Measurements from ENCODE around the gene APLP1.
"Not testable (repeated sequence)": the region's sequence is repeated elsewhere in the genome, so short reads cannot be mapped to it uniquely, and the experiment has no call there.

The APLP1 gene

GRCh38 chr19:35885904-35886303 is 17.5 kb downstream of the APLP1 start:
- no peak for DNase-seq

DNA sequence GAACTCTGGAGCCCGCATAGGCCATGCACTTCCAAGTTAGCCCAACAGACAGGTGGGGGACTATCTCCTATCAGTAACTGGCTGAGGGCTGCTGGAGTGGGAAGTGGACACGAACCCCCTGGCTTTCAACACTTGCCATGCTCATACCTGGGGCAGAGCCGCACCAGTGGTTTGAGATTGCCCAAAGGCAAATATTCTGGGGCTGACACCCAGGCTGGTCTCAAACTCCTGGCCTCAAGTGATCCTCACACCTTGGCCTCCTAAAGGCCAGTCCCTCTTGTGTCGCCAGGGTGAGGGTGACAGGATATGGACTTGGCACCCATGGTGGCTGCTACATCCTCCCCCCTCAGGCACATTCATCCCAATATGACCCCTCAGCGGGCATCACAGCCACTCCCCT is 18.8 kb downstream of the APLP1 start:
- no peak for DNase-seq

DNA sequence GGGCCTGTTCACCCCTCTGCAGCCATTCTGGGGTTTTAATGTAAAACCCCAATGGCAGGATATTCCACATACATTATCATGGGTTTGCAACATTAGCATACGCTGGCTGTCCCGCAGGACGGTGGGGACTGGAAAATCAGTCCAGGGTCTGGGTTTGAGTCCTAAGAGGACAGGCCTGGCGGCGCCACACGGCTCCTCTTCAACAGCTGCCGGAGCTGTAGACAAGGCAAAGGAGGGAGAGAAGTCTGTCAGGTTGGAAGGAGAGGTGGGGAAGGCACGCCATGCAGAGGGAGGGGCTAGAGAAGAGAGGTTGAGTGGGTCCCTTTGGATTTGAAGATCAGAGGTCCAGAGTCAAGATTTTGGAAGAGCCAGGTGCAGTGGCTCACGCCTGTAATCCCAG is 20.0 kb downstream of the APLP1 start:
- no peak for DNase-seq

GRCh38 chr19:35889370-35890112 is 21.2 kb downstream of the APLP1 start:
- DNase-seq = no peak

DNA sequence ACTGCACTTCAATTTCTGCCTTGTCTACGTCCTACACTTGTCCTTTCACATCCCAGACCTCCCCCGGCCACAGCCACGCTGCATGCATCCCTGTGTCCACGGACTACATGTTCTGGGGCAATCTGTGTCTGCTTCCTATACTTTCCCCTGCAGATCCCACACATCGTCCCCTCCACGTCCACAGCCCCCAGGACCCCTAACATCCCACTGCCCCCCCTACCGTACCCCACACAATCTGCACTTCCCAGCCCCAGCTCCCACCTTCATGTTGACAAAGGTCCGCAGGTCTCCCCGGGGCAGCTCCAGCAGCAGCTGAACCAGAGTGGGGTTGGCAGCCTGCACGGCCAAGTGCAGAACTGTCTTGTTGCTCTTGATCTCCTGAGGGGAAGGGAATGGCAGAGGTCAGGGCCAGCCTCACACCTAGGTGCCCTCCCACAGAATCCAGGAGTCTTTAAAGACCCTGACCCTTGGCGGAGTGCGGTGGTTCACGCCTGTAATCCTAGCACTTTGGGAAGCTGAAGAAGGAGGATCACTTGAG is 21.8 kb downstream of the APLP1 start:
- no peak for DNase-seq

GRCh38 chr19:35891819-35892218 is 23.4 kb downstream of the APLP1 start:
- DNase-seq = not testable (repeated sequence)

- DNase-seq = no peak
Observed at GRCh38 chr19:35894342-35894741, 26.0 kb downstream of the APLP1 start.

DNA sequence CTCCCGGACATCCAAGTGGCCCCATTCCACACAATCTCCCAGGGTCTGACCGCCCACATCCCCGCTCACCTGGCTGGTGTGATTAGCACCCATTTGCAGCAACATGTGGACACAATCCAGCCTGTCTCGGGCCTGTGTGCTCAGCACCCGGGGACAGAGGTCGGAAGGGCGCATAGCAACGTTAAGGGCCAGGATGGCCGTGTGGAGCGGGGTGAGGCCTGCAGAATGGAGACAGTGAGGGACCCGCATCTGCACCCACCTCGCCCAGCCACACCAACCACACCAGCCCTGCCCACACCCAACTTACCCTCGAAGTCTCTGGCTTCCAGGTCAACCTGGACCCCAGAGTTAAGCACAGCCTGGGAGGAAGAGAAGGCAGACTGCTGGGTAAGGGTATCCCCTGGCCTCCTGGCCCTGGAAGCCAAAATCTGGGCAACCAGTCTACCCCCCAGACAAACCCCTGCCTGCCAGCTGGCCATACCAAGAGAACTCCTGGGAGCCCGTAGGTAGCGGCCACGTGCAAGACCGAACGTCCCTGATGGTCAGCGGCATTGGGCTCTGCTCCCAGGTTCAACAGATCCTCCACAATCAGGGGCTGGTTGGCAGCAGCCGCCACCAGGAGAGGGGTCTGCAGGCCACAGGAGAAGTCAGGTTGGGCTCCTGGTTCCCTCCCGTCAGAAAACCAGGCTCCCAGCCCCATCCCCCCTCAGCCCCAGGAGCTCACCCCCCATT is 27.7 kb downstream of the APLP1 start:
- no peak for DNase-seq

- no peak for DNase-seq
Observed at GRCh38 chr19:35896643-35897040, 28.3 kb downstream of the APLP1 start.

DNA sequence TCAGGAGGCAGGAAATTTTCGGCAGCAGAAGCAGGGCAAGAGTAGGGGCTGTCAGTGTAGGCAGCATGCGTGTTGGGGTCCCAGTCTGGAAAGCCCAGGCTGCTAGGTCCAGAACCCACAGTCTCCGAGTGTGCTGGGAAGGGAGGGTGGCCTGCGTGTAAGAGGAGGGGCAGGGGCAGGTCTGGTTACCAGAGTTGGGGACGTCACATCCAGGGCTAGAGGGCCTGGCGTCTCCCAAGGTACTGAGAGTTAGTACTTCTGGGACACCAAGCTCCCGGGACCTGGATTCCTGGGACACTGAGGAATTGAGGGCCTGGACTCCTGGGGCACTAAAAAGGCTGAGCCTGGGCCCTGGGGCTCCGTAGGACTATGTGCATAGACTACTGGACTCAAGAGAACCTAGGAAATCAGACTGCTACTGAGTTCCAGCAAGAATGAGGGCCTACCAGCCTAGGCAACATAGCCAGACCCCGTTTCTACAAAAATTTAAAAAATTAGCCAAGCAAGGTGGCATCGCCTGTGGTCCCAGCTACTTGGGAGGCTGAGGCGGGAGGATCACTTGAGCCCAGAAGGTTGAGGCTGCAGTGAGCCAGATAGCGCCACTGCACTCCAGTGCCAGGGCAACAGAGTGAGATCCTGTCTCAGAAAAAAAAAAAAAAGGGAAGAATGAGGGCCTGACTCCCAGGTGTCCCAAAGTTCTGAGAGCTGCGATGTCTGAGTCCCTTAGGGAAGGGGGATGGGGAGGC is 29.5 kb downstream of the APLP1 start:
- no peak for DNase-seq

GRCh38 chr19:35898499-35898809 is 30.1 kb downstream of the APLP1 start:
- no peak for DNase-seq

DNA sequence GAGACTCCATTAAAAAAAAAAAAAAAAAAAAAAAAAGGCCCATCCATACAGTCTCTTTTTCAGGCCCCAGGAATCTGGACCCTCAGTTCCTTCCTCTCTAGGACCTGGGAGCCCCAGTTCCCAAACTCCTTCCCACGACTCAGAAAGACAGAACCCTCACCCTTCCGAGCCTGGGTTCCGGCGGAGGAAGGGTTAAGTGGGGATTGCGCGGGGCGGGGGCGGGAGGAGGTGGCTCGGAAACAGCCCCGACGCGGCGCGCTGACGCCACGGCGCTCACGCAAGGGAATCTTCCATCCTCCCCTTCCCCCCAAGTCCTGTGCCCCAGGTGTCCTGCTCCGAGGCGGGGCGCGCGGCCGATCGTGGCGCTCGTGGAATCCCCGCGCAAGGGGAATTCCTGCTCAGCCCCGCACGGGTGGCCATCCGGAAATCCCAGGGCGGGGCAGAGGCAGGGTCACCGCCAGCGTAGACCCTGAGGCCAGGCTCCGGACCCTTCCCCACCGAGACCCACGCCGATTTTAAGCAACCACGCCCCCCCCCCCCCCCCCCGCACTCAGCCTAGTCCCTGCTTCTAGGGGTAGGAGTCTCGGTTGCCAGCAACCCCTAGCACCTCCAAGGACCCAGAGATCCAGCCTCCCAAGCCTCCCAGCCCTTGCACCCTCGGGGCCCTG is 31.3 kb downstream of the APLP1 start:
- peak; percentile 58 to 84 for DNase-seq

DNA sequence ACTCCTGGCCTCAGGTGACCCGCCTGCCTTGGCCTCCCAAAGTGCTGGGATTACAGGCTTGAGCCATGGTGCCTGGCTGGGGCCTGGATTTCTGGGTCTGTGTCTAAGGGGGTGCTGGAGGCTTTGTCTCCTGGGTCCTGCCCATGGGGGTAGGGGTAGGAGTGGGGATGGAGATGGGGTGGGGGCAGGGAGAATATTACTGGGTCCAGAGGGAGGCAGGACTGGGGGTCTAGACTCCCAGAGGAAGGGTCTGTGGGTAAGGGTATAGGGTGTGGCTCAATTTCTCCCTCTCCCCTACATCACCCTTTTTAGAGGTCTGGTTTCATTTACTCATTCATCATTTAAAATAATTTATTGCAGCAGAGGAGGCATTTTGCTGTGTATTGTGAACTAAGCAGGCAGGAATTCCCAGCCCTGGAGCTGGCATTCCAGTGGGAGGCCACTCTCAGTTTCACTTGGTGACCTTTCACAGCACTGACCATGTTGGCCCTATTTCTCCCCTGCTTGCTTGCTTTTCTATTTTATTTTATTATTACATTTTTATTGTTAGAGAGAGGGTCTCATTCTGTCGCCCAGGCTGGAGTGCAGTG is 32.8 kb downstream of the APLP1 start:
- no peak for DNase-seq

- DNase-seq = no peak
Observed at GRCh38 chr19:35901854-35902661, 33.7 kb downstream of the APLP1 start, which contains the start of gene HCST. HCST (plus strand) TSS chr19:35902529; CDS start chr19:35902594, 65 bp downstream.

- DNase-seq = no peak
Observed at GRCh38 chr19:35902870-35903475, 34.6 kb downstream of the APLP1 start.

- DNase-seq = no peak
Observed at GRCh38 chr19:35903550-35904179, 35.3 kb downstream of the APLP1 start.

DNA sequence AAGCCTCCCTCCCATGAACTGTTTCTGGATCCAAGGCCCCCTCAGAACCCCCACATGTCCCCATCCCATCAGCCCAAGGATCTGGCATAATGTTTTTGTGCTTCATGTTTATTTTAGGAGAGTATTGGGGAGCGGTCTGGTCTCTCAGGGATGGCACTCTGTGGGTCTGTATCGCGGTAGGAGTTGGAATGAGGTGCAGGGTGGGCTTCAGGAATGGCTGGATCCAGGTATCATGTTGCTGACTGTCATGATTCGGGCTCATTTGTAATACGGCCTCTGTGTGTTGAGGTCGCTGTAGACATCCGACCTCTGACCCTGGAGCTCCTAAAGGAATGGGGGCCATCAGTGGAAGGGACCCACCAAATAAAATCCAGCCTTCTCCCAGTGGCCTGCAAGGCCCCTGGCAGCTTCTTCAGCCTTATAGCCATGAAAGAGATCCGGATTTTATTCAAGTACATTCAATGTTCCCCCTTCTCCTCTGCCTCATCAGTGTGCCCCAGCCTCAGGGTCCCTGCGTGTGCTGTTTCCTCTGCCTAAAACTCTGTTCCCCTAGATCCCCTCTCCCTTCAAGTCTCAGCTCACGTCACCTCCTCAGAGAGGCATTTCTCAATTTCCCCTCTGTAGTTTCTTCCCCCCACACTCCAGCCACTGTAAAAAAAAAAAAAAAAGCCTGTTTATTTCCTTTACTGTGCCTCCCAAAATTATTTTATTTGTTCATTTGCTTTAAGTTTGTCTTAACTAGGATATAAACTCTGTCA is 36.1 kb downstream of the APLP1 start:
- no peak for DNase-seq

DNA sequence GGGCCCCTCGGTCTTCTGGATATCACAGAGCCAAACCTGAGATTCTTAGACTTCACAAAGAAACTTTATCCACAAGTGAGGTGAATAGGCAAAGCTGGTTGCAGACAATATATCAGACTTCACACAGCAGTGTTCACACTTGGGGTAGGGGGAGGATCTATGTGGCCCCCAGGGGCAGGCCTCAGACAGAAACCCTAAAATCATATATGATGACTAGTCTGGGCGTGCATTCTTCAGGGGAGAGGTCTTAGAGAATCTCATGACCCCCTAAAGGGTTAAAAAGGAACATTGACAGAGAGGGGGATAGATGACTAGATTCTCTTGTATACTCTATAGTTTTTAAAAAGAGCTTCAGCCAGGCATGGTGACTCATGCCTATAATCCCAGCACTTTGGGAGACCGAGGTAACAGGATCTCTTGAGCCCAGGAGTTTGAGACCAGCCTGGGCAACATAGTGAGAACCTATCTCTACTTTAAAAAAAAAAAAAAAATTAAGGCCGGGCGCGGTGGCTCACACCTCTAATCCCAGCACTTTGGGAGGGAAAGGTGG is 36.9 kb downstream of the APLP1 start:
- DNase-seq = no peak

DNA sequence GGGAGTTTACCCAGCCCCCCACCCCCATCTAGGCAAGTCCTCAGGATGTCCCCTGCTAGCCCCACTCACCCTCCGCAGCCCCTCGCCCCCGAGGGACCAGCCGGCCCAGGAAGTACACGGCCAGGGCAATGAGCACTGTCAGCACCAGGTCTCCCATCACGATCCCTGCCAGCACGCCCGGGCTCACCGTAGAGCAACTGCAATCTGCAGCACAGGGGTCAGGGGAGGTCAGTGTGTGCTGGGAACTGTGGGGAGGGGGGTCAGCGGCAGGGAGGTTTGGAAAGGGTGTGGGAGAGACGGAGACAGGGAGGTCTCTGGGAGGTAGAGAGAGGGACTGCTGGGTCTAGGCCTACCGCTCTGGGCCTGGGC is 39.0 kb downstream of the APLP1 start:
- no peak for DNase-seq

GRCh38 chr19:35908010-35908441 is 39.7 kb downstream of the APLP1 start, which contains the start of gene TYROBP:
TYROBP (minus strand) TSS chr19:35908295; CDS start chr19:35908228, 67 bp downstream.
- DNase-seq = no peak

All from NCI-H187 (cell line).